ENCODE results near the gene AOX1.

Gene AOX1

DNA sequence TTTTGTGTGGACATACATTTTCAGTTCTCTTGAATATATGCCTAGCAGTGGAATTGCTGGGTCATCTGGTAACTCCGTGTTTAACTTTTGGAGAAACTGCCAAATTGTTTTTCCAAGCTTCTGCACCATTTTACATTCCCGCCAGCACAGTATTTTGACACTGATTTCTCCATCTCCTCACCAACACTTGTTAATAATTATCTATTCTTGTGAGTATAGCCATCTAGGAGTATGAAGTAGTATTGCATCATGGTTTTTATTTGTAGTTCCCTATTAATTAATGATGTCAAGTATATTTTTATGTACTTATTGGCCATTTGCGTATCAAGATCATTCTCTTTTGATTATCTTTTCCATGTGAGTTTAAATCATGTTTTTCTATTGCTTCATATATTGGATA lies 17.9 kb upstream of the AOX1 start:
- Histone ChIP-seq H3K9me3 (ENCODE audit: control insufficient read depth, insufficient read depth, low read depth, low read length) (no peaks in the 10 kb centered on the region), H3K4me1 (ENCODE audit: control insufficient read depth, insufficient read depth, low read length) (no peaks in the 10 kb centered on the region), H3K4me3 (ENCODE audit: low read depth, low read length) (no peak overlapping the region), H3K27ac (ENCODE audit: extremely low read depth, low read depth, low read length) (no peak overlapping the region), H3K36me3 (ENCODE audit: control insufficient read depth in 2 of 2, insufficient read depth in 1 of 2, low read length in 2 of 2) (peaks cover 12 to 19% of the 10 kb centered on the region in 2 experiments; a peak in 2 of 3 replicates)
- ChIA-PET POLR2A (no interaction called here), CTCF (interaction anchor here (1.7 kb wide), 1 partner anchor 18 kb away, joined by 4 read pairs; the partner anchor contains the start of gene AOX1)
- TF ChIP-seq SP7 (tag by site-specific recombination; IDR thresholded peaks at IDR 0.05) (no peak), ZNF423 (tag by site-specific recombination; IDR thresholded peaks at IDR 0.05) (no peak), BCL11A (tag by site-specific recombination; IDR thresholded peaks at IDR 0.05; ENCODE audit: low read depth) (no peak), ZNF174 (tag by site-specific recombination; IDR thresholded peaks at IDR 0.05) (no peak)

GRCh38 chr2:200575957-200576356 lies 9.9 kb upstream of the AOX1 start:
- no peaks in the 10 kb centered on the region for H3K9me3 ChIP-seq (ENCODE audit: control insufficient read depth, insufficient read depth, low read depth, low read length)
- TF ChIP-seq ZNF654 (tag by site-specific recombination; IDR thresholded peaks at IDR 0.05; ENCODE audit: low read depth), result 0 out of 2 replicates have a peak, but pooled peaks have one; percentile 17
- no peak for TF ChIP-seq ZFP37 (tag by site-specific recombination; IDR thresholded peaks at IDR 0.05)
- no peak overlapping the region for H3K4me3 ChIP-seq (ENCODE audit: low read depth, low read length)
- POLR2A ChIA-PET, result no interaction called here
- H3K27ac ChIP-seq (ENCODE audit: extremely low read depth, low read depth, low read length), result no peak overlapping the region
- H3K36me3 ChIP-seq (ENCODE audit: control insufficient read depth in 2 of 2, insufficient read depth in 1 of 2, low read length in 2 of 2), result peaks cover 17 to 25% of the 10 kb centered on the region in 2 experiments
- H3K4me1 ChIP-seq (ENCODE audit: control insufficient read depth, insufficient read depth, low read length), result no peaks in the 10 kb centered on the region
- CTCF ChIA-PET, result interaction anchor here (0.6 to 1.2 kb wide), 9 partner anchors 10 to 515 kb away, joined by 3 to 6 read pairs (median 3); no protein-coding TSS in a partner anchor

DNA sequence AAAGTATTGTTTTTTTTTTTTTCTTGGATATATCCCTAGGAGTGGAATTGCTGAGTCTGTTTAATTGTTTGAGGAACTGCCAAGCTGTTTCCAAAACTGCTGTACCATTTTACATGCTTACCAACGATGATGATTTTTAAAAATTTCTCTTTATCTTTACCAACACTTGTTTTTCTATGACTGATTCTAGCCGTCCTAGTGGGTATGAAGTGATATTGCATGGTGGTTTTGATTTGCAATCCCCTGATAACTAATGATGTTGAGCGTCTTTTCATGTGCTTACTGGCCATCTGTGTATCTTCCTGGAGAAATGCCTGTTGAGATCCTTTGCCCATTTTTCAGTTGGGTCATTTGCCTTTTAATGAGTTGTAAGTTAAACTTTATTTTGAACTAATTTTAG lies 8.8 kb upstream of the AOX1 start:
- Histone ChIP-seq H3K36me3 (ENCODE audit: control insufficient read depth in 2 of 2, insufficient read depth in 1 of 2, low read length in 2 of 2) (peaks cover 10 to 20% of the 10 kb centered on the region in 2 experiments), H3K9me3 (ENCODE audit: control insufficient read depth, insufficient read depth, low read depth, low read length) (no peaks in the 10 kb centered on the region), H3K27ac (ENCODE audit: extremely low read depth, low read depth, low read length) (no peak overlapping the region), H3K4me1 (ENCODE audit: control insufficient read depth, insufficient read depth, low read length) (no peaks in the 10 kb centered on the region), H3K4me3 (ENCODE audit: low read depth, low read length) (no peak overlapping the region)
- TF ChIP-seq ZSCAN5A (tag by site-specific recombination; IDR thresholded peaks at IDR 0.05) (no peak), KLF1 (tag by site-specific recombination; IDR thresholded peaks at IDR 0.05) (no peak), REPIN1 (tag by site-specific recombination; IDR thresholded peaks at IDR 0.05; ENCODE audit: low read depth) (no peak), ZNF394 (tag by site-specific recombination; IDR thresholded peaks at IDR 0.05; ENCODE audit: borderline replicate concordance) (no peak), ZFP41 (tag by site-specific recombination; IDR thresholded peaks at IDR 0.05; ENCODE audit: borderline replicate concordance) (no peak), ZNF777 (tag by site-specific recombination; IDR thresholded peaks at IDR 0.05; ENCODE audit: borderline replicate concordance) (no peak), ZNF266 (tag by site-specific recombination; IDR thresholded peaks at IDR 0.05; ENCODE audit: low read depth) (no peak), ZBTB44 (tag by site-specific recombination; IDR thresholded peaks at IDR 0.05) (no peak), ZNF555 (tag by site-specific recombination; conservative IDR thresholded peaks at IDR 0.05) (no peak), RBAK (tag by site-specific recombination; IDR thresholded peaks at IDR 0.05) (no peak), ZNF776 (tag by site-specific recombination; IDR thresholded peaks at IDR 0.05; ENCODE audit: borderline replicate concordance) (no peak)
- ChIA-PET POLR2A (no interaction called here), CTCF (interaction anchor here (0.7 to 1.2 kb wide), 4 partner anchors 9 to 223 kb away, joined by 3 read pairs; no protein-coding TSS in a partner anchor)
